ENCODE results near the gene UCHL1. TPM values are rescaled to one million over a fixed set of nuclear protein-coding genes. Genes with fewer than 3 reads are reported as not detected.

Gene UCHL1
- 100 to 1,000 TPM in 2 of 4 donors, 10 to 100 TPM in 2; 24.8 to 176 (median 71.0) TPM for total RNA-seq

DNA sequence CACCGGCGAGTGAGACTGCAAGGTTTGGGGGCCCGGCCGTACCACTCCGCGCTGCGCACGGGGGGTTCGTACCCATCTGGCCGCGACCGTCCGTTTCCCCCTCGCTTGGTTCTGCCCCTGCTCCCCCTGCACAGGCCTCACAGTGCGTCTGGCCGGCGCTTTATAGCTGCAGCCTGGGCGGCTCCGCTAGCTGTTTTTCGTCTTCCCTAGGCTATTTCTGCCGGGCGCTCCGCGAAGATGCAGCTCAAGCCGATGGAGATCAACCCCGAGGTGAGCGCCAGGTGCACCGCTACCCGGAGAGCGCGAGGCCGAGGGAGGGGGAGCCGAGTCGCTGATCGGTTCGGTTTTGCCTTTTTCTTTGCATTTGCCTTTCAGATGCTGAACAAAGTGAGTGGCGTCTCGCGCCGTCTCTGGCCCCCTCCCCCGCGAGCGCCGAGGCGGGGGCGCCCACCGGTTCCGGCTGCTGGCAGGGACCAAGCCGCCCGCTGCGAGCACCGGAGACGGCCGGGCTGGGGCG lies at the start of gene UCHL1:
Gene UCHL1, plus strand, starts transcription at position 189 of the 517 bp plus-strand sequence. Its CDS starts 49 bp downstream, at position 238.
- Histone ChIP-seq H3K9me3 (no peaks in the 10 kb centered on the region), H3K36me3 (no peaks in the 10 kb centered on the region), H3K27me3 (peaks cover 20 to 33% (median 21%) of the 10 kb centered on the region in 3 donors), H3K4me1 (peaks cover 5 to 9% of the 10 kb centered on the region in 2 donors), H3K4me3 (peak within 1 kb of the TSS; percentile 46 to 71 (median 52)), H3K27ac (no peak within 1 kb of the TSS)
- intact Hi-C loops (cut with DNase I; ENCODE audit: low total_unique reads) = no loop called here
- no peak for TF ChIP-seq POLR2A (IDR thresholded peaks at IDR 0.05)
- TF ChIP-seq, protein P1, sequence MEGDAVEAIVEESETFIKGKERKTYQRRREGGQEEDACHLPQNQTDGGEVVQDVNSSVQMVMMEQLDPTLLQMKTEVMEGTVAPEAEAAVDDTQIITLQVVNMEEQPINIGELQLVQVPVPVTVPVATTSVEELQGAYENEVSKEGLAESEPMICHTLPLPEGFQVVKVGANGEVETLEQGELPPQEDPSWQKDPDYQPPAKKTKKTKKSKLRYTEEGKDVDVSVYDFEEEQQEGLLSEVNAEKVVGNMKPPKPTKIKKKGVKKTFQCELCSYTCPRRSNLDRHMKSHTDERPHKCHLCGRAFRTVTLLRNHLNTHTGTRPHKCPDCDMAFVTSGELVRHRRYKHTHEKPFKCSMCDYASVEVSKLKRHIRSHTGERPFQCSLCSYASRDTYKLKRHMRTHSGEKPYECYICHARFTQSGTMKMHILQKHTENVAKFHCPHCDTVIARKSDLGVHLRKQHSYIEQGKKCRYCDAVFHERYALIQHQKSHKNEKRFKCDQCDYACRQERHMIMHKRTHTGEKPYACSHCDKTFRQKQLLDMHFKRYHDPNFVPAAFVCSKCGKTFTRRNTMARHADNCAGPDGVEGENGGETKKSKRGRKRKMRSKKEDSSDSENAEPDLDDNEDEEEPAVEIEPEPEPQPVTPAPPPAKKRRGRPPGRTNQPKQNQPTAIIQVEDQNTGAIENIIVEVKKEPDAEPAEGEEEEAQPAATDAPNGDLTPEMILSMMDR (IDR thresholded peaks at IDR 0.05 in 4 of 5, conservative IDR thresholded peaks at IDR 0.05 in 1 of 5) = no peak
- in situ Hi-C loops (cut with MboI; ENCODE audit: low sequenced_read_pairs in 4 of 4) = no loop called here
- DNase-seq = no peak
- ATAC-seq = peak in 1 of 2 donors; percentile 39

DNA sequence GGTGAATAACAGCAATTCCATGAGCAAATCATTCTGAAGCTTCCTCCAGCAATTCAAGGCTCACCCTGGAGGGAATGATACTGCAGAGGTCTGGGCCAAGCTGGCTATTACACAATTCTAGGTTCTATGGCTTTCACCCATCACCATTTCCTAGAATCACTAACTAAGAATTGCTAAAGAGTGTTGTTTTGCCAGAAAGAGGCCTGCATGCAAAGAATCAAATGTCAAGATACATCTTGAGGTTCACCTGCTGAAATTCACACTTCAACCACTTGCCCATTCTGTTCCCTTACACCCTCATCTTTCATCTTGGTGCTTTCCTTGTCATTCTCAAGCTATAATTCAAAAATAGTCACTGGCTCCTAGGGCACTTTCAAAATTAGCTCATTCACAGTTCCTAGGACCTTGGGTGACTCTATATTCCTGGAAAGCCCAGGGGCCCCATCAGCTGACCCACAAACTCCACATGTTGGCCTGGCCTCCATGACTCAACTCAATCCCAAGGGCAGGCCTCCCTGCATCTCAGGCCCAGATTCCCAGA lies 49.4 kb upstream of the UCHL1 start:
- no peaks in the 10 kb centered on the region for H3K9me3 ChIP-seq
- in situ Hi-C loops (cut with MboI; ENCODE audit: low sequenced_read_pairs in 4 of 4) = no loop called here
- ATAC-seq (peak in 1 of 2 donors; percentile 45), DNase-seq (peak in 1 of 2 donors; percentile 22)
- no peaks in the 10 kb centered on the region for H3K36me3 ChIP-seq
- H3K27me3 ChIP-seq = no peaks in the 10 kb centered on the region
- TF ChIP-seq, protein P1 (IDR thresholded peaks at IDR 0.05 in 4 of 5, conservative IDR thresholded peaks at IDR 0.05 in 1 of 5) = no peak
- TF ChIP-seq POLR2A (IDR thresholded peaks at IDR 0.05) = no peak
- peak overlapping the region in 1 of 4 donors; percentile 0 for H3K27ac ChIP-seq
- no peak overlapping the region for H3K4me3 ChIP-seq
- intact Hi-C loops (cut with DNase I; ENCODE audit: low total_unique reads) = no loop called here
- peaks cover 37 to 38% of the 10 kb centered on the region in 2 donors for H3K4me1 ChIP-seq

DNA sequence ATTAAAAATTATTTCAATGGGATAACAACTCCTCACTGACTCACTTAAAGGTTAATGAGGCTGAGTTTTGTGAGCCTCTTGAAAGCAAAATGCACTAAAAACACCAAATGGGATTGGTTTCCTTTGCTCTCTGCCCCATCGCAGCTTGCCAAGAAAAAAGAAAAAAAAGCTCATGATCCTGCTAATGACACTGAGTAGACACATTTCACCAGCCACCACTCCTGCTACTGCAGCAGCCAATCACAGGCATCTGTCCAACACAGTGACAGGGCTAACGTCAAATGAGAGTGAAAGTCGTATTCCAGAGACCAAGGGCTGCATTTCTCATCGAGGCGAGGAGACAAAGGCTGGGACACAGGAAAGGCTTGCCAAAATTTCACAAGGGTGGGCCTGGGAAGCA lies 47.5 kb upstream of the UCHL1 start:
- no peak for TF ChIP-seq POLR2A (IDR thresholded peaks at IDR 0.05)
- TF ChIP-seq, protein P1 (IDR thresholded peaks at IDR 0.05 in 4 of 5, conservative IDR thresholded peaks at IDR 0.05 in 1 of 5) = no peak
- peak in 1 of 2 donors; percentile 37 for ATAC-seq
- Histone ChIP-seq H3K27ac (peak overlapping the region; percentile 3 to 56 (median 28)), H3K36me3 (no peaks in the 10 kb centered on the region), H3K9me3 (no peaks in the 10 kb centered on the region), H3K4me1 (peaks cover 39 to 45% of the 10 kb centered on the region in 2 donors), H3K27me3 (no peaks in the 10 kb centered on the region), H3K4me3 (peak overlapping the region in 2 of 4 donors; percentile 12)
- in situ Hi-C loops (cut with MboI; ENCODE audit: low sequenced_read_pairs in 4 of 4) (no loop called here), intact Hi-C loops (cut with DNase I; ENCODE audit: low total_unique reads) (no loop called here)
- peak in 1 of 2 donors; percentile 52 for DNase-seq

DNA sequence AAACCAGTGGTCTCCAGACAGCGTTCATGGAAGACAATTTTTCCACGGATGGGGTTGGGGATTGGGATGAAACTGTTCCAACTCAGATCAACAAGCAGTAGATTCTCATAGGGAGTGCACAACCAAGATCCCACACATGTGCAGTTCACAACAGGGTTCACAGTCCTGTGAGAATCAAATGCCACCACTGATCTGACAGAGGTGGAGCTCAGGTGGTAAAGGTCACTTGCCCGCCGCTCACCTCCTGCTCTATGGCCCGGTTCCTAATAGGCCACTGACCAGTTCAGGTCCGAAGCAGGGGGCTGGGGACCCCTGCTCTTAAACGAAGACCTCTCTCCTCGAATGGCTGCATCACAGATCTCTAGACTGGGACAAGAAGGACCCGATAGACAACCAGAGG lies 46.8 kb upstream of the UCHL1 start:
- ATAC-seq (no peak), DNase-seq (no peak)
- Histone ChIP-seq H3K9me3 (no peaks in the 10 kb centered on the region), H3K36me3 (no peaks in the 10 kb centered on the region), H3K4me3 (peak overlapping the region in 1 of 4 donors; percentile 12), H3K27me3 (no peaks in the 10 kb centered on the region), H3K4me1 (peaks cover 37 to 38% of the 10 kb centered on the region in 2 donors), H3K27ac (peak overlapping the region in 3 of 4 donors; percentile 22 to 56 (median 33))
- TF ChIP-seq, protein P1 (IDR thresholded peaks at IDR 0.05 in 4 of 5, conservative IDR thresholded peaks at IDR 0.05 in 1 of 5) = no peak
- TF ChIP-seq POLR2A (IDR thresholded peaks at IDR 0.05) = no peak
- intact Hi-C loops (cut with DNase I; ENCODE audit: low total_unique reads) = loop anchor here (5.0 kb wide), 2 partner anchors 68 to 88 kb away; no protein-coding TSS in a partner anchor
- in situ Hi-C loops (cut with MboI; ENCODE audit: low sequenced_read_pairs in 4 of 4) = loop anchor here in 2 of 4 donors (10.0 kb wide), 1 partner anchor 235 kb away; no protein-coding TSS in a partner anchor

Measured in gastrocnemius medialis (tissue), 4 donors.